Stimulated activated CD4-positive, alpha-beta T cell treated with anti-CD3 and anti-CD28 coated beads, Interleukin-1b, Interleukin-23, amount 100 ng/mL, for 1 hour (primary cell): ENCODE data around the gene CELSR1.
"Not testable (repeated sequence)": the region's sequence is repeated elsewhere in the genome, so short reads cannot be mapped to it uniquely, and the experiment has no call there.

Source experiments
- DNase-seq, 2 donors: peaks; one replicate each; pipeline ENCODE4 v3.0.0-alpha.2; 2020; ENCODE audit warnings: low read depth in 2 of 2

CELSR1 gene

DNA sequence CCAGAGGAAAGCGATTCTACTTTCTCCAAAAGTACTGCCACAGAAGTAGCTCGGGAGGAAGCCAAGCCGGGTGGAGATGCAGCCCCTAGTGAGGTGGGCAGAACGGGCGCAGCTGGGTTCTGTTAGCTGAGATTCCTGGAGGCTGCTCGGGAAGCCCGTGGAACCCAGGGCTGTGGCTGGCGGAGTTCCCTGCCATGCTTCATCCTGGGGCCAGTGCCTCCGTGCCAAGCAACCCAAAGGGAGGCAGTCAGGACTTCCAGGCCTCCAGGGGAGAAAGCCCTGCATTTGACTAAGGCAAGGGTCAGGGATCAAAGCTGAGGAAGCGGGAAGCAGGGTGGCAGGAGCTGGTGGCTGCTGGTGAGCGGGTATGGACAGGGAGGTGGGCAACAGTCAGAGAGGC, 208.6 kb downstream of the CELSR1 start:
- DNase-seq, result no peak

- no peak for DNase-seq
These were observed 209.5 kb downstream of the CELSR1 start for GRCh38 chr22:46327691-46328465.

- no peak for DNase-seq
These were observed 211.2 kb downstream of the CELSR1 start for GRCh38 chr22:46326066-46326680.

- DNase-seq, result no peak
These were observed 214.3 kb downstream of the CELSR1 start for GRCh38 chr22:46323162-46323561.

- no peak for DNase-seq
These were observed 214.7 kb downstream of the CELSR1 start for GRCh38 chr22:46322711-46323110.

DNA sequence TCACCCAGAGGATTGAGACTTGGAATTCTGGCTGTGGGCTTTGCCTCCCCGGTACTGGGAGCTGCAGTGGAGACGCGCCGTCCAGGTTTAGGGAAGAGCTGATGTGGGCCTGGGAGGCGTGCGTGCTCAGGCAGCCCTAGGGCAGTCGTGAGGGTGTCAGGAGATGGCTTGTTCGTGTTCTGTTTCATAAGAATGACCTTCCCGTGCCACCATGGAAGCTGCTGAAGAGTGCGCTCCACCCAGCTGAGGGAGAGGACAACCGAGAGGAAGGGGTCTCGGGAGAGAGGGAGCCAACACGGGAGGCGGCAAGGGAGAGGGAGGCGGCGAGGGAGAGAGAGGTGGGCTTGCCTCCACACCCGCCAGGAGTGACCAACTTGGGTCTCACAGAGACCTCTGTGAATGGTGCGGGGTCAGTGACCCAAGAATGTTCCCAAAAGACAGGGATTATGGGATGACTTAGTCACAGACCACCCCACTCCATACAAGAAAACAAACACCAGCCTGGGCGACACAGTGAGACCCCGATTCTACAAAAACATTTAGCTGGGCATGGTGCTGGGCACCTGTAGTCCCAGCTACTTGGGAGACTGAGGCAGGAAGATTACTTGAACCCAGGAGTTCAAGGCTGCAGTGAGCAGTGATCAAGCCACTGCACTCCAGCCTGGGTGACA, 216.6 kb downstream of the CELSR1 start:
- no peak for DNase-seq

DNA sequence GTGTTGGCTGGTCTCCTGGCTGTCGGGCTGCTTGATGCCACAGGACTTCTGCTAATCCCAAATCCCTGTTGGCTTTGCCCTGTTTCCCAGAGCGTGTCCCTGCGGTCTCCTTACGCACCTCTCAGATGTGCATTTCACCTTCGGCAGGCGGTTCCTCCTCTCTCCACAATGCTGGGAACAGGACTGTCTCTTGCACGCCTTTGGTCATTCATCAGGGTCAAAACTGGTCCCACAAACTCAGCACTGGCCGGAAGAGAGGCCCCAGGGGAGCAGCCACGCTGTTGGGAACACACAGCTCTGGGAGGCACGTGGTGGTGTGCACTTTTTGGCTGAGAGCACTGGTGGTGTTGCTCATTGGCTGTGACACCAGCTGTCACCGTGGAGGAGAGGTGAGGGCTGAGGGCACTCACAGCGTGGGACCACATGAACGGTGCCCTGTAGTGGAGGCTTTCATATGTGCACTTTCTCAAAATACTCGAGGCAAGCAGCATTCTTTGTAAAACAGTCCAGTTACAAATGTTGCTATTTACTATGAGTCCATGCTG, 217.2 kb downstream of the CELSR1 start:
- no peak for DNase-seq

DNA sequence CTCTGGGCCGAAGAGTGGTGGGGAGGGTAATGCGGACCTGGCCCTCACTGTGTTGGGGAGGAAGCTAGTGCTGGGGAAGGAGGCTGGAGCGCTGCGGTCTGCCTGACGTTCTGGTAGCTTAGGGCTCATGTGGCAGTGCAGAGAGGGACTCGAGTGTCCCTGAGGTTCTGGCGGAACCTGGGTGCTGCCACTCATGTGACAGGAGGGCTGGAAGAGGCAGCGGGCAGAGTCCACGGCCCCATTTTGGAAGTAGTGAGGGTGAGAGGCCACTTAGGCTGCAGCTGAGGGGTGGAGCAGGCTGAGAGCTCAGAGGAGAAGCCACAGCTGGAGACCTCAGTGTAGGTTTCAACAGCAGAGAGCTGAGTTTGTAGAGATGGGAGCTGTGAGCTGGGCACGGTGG, 218.1 kb downstream of the CELSR1 start:
- DNase-seq, result no peak

DNA sequence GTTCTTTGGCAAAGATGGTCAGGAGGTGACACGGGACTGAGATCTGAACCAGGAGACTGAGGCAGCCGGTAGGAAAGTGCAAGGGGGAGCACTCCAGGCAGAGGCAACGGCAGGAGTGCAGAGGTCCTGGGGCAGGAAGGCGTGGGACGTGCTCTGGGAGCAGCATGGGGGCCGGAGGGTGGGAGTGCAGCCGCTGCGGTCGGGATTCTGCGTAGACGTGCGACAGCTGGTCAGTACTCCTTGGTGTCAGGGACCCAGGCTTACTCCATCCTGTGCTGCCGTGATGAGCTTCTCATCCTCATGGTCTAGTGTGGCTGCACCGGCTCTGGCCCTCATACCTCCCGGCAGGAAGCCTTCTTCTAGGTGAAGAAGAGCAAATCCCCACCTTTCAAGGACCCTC, 218.8 kb downstream of the CELSR1 start:
- no peak for DNase-seq

DNA sequence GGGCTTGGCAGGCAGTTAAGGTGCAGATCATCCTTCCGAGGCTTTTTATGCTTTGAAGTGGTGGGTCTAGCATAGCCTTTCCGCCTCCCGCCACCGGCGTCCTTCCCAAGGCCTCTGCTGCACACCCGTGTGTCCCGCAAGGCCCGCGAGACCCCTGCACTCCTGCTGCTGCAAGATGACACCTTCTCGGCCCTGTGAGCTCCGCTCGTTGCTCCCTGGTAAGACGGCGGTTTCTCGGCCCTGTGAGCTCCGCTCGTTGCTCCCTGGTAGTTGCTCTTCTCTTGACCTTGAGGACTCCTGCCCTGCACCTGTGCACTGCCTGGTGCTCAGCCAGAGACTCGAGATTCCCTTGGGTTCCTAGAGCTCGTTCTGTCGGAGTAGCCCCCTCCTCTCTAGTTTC, 219.8 kb downstream of the CELSR1 start:
- DNase-seq, result no peak

DNA sequence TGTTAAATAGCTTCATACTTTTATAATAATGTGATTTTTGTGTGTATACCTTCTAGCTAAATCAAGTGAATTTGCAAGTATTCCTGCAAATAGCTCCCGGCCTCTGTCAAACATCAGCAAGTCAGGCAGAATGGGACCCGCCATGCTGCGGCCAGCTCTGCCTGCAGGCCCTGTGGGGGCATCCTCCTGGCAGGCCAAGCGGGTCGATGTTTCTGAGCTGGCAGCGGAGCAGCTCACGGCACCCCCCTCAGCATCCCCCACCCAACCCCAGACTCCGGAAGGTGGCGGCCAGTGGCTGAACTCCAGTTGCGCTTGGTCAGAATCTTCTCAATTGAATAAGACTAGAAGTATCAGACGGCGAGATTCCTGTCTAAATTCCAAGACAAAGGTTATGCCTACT, 221.4 kb downstream of the CELSR1 start:
- no peak for DNase-seq

DNA sequence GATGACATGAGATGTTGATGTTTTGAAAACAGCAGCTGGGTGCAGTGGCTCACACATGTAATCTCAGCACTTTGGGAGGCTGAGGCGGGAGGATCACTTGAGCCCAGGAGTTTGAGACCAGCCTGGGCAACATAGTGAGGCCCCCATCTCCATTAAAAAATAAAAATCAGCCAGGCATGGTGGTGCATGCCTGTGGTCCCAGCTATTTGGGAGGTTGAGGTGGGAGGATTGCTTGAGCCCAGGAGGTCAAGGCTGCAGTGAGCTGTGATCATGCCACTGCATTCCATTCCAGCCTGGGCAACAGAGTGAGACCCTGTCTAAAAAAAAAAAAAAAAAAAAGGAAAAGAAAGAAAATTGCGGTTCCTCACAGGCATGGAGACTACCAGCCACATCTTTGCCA, 224.6 kb downstream of the CELSR1 start:
- DNase-seq, result not testable (repeated sequence)

DNA sequence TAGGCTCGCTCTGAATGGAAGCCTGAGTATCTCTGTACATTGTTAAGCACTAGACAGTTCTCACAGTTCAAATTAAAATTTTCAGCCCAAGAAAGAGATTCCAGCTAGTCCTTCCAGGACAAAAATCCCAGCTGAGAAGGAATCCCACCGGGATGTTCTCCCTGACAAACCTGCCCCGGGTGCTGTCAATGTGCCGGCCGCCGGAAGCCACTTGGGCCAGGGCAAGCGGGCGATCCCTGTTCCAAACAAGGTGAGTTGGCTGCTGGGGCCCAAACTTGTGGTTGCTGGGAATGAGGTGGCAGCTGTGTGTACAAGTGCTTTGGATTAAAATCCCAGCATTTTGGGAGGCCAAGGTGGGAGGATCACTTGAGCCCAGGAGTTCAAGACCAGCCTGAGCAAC, 225.4 kb downstream of the CELSR1 start:
- no peak for DNase-seq
